ENCODE measurements around the gene MAPKAP1.

The MAPKAP1 gene

DNA sequence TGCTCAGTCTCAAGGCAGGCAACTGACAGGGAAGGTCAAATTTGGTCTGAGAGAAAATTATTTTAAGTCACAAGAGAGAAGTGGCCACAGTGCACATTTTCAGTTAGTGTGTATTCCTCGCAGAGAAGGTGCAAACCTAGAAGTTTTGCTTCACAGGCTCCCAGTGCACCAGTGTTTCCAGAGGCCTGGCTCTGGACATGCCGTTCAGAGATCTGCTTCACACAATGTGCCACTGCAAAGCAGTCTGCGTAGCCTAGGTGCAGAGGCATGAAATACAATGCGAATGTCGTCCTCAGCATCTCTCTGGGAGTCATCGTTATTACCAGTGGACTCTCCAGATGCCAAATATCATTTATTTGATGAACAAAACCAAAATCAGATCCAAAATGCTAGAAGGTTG is 147.8 kb downstream of the MAPKAP1 start:
- no peak for DNase-seq

DNA sequence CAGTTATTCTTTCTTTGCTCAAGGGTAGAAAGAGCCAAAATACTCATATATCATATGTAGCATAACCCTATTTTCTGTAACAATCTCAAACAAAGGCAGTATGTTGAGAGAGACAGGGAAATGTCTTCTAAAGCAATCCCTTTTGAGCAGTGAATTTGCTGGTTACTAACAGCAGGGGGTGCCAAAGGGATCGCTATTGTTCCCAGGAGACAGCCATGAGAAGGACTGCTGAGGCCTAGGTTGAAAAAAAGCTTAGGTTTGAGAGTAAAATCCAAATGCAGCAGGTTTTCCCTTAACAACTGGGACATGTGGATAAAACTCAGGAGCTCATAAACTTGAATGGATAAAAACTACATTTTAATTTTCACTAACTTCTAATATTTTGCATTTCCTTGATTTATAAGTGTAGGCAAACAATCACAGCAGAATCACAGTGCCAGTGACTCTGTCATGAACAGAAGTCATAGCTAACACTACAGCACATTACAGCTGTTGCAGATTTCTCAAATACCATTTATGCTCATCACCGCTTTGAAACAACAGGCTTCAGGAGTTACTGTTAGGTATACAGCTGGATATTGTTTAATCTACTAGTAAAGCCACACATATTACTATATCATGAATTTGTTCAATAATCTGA is 148.4 kb downstream of the MAPKAP1 start:
- peak; percentile 62 for DNase-seq

DNA sequence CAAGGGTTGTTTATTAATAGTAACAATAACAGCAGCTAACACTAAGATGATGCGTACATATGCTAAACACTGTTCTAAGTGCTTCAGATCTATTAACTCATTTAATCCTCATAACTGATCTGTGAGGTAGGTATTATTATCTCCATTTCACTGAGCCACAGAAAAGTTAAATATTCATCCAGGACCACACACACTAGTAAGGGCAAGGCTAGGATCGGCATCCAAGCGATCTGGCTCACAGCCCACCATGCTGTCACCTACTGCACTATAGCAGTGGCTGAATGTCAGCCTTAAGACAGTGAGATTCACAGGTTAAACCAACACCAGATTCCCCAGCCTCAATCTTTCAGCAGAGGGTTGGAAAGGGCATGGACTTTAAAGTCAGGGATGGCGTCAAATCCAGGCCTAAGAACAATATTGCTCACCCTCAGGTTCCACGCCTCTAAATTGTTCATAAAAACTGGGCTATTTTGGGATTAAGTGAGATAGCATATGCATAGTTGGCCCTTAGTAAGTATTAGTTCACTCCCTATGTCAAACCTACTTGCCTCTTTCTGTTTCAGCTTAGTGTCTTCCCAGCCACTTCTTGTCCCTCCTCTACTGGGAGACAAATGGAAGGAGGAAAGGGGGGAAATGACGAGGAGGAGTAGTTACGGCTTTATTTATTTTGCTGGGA is 150.8 kb downstream of the MAPKAP1 start:
- DNase-seq = no peak

DNA sequence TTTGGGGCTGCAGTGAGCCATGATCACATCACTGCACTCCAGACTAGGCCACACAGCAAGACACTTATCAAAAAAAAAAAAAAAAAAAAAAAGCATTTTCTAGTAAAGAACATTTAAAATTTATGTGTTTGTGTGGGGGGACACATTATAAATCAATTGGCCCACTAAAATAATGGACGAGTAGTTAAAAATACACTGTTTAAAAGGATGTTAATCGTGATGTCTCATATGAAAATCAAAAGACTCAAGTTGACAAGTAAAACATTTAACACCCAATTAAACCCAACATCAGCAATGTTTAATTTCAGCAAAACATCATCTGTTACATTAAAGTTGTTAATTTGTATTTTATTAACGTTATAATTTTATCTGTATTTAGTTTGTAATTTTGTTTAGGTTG is 152.3 kb downstream of the MAPKAP1 start:
- no peak for DNase-seq

DNA sequence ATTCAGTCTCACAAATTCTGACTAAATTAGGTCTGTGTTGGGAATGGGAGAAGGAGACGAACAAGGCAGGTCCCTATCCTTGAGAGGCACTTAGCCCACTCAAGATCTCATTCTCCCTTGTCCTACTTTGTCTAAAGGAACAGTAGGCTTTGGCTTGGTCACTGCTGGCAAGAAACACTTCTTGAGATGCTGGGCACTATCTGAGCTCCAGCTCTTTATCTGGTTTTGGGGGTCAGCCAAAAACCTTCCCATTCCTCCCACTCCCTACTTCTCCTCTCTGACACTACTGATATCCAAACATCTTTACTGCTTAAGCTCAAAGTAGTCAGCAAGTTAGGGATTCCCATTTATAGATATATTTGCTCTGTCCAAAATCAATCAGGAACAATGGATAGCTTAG is 155.2 kb downstream of the MAPKAP1 start:
- DNase-seq = no peak

DNA sequence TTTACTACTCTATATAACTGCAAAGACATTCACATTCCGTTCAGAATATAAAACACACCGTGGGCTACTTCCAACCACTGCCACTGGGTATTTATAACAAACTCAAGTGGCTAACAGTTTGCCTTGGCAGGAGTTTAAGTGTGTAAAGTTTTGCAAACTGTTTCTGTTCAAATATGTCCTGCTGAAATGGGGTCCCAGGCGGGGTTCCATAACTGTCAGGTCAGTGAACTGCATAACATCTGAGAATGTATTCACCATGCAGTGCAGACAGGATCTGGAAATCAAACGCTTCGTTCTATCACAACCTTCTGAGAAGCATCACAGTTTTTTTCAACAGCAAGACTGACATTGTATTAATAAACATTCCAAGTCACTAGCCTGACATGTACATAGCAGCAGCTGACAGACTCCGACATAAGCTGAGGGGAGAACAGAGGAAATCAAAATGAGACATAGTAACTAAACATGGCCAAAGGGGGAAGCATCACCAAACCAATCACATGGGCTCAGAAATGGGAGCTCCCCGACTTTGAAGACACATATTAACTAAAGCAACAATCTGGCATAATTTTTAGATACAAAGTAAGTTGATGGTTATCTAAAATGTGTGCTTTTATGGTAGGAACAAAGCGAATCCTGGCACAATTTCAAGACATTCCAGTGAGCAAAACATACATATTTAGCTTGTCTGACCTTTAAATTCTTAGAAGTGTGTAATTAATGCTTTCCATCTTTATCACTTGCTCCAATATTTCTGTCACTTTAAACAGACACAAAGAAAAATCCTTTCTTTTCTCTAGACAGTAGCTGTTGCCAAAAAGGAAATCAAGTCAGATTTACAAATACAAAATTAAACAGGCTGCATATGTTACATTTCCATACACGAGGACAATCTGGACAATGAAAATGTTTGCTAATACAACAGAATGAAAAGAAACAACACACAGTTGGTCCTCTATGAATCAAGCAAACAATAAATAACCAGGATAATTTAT is 156.8 kb downstream of the MAPKAP1 start:
- no peak for DNase-seq

DNA sequence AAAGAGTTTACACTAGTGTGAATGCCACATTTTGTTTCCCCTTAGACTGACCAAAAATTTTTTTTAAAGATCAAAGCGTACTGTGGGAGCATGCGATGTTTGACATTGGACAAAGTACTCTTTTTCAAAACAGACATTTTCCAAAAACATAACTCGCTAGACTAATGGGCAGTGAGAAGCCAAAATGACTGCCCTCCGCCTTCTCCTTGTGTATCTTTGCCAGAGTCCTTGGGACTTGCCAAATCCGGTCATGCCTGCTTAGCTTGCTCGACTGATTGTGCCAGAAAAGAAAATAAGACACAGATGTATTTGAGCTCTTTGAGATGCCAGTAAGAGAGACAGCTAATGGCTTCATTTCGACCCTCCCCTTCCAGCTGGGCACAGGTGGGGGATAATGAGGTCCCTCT is 157.5 kb downstream of the MAPKAP1 start:
- DNase-seq = peak; percentile 25

DNA sequence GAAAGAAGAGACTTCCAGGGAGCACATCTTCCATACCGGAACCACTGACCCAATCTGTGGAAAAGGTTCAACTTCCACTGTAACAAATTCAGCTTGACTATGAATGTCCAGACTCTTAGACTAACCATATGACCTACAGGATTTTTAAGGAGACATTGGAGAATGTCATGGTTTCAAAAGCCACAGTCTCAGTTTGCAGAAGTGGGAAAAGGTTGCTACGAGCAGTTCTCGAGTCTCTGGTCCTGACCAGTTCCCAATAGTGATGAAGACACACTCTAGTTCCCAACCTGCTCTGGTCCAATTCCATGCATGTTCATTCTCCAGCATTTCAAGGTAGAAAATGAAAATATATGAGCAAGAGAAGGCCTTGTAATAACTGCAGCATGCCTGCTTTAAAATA is 158.0 kb downstream of the MAPKAP1 start:
- no peak for DNase-seq

DNA sequence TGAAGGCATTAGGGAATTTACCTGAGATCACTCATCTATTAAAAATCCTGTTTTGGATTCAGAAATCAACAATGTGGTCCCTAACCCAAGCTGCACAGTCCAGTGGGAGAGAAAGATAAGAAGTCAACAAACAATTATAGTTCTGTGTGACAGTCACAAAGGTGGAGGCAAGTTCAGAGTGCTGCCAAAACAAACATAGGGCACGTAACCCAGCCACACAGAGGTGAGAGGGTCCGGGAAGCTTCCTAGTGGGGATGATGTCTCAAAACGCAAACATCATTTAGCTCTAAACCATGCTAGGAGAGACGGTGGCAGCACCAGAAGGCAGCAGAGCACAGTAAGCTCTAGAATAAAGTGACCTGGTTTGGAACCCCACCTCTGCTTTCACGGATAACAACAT is 158.9 kb downstream of the MAPKAP1 start:
- peak; percentile 67 for DNase-seq

DNA sequence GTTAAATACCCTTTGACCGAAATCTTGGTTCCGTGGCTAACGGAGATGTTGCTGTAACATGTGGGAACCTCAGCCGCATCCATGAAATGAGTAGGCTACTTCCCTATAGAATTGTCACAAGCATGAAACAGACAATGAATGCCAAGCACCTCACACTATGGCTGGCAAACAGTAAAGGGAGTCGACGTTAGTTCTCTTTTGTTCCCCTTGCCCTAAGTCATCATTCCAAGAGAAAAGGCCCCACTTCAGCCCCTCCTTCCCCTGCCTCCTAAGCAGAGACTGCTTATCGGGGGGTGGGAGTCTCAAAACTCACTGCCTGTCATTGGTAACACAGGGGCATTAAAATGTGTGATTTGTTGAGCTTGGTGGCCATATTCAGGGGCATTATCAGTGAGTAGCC is 159.6 kb downstream of the MAPKAP1 start:
- DNase-seq = no peak

DNA sequence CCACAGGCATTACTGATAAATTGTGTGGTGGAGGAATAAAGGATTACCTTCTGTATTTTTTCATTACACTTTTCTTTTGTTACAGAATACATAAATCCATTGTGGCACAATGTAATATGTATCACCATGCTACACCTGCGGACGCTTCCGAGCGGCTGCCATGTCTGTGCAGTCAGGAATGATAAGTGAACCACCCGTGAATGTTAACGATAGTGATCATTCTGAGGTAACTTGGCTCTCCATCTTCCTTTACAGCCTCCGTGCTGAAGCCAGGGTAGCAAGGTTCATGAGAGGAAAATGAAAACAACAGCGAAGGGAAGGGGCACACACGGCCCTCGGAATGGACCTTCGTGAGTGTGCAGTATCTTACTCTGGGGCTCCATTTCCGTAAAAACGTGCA is 161.2 kb downstream of the MAPKAP1 start:
- no peak for DNase-seq

DNA sequence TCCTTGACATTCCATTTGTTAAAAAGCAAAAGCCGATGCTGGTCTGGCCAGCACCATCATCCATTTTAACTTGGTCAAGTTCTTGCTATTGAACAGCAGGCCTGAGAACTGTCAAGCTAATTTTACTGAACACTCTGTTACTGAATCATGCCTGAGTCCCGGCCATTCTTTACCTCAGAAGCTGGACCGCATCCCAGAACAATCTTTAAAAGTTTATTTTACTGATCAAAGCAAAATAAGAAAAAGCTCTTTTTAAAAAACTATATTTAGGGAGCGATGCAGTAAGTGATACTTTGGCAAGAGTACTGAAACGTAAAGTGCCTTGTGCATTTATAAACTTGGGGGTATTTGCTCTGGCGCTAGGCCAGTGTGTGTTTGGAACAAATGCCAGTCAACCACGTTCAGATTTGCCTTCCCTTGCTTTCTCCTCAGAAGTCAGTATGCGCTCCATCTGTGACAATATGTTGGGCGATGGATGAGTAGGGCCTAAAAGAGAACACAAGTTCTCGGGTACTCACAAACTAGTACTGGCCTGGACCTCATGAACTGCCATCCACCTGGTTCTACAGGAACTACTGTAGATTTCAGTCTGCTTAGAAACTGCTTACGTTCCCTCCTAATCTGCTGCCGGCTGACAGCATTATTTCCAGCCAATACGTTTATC is 161.9 kb downstream of the MAPKAP1 start:
- no peak for DNase-seq

DNA sequence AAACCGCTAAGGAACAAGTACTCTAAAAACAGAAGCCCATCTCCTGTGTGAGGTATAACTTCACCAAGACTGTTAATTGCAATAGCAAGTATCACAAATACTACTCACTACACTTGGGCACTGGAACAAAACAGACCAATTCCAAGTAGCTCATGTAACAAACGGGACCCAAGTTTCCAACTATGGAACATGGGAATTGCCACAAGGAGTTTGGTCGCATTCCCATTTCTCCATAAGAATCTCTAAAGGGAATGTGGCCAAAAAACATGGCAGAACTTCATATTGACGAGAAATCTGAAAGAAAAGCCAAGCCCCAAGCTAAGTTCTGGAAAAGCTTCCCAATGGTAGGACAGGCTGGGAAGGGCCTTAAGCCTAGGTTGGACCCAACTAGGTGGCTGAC is 162.5 kb downstream of the MAPKAP1 start:
- DNase-seq = no peak

DNA sequence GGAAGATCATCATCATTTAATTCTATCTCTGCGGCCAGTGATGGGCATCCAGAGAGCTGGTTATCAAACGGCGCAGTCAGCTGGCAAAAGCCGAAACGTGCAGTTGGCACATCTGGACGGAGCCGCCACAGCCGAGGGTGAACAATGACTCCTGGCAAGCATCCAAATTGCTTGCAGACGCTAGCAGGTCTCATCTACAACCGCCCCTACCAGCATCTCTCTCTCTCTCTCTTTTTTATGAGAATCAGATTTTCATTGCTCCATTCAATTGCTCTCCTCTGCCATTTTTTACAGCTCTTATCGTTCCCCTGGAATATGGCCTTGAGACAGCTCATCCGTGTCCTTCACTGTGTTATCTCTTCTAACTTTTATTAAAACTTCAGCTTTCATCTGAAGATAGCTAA is 165.2 kb downstream of the MAPKAP1 start:
- peak; percentile 85 for DNase-seq

DNA sequence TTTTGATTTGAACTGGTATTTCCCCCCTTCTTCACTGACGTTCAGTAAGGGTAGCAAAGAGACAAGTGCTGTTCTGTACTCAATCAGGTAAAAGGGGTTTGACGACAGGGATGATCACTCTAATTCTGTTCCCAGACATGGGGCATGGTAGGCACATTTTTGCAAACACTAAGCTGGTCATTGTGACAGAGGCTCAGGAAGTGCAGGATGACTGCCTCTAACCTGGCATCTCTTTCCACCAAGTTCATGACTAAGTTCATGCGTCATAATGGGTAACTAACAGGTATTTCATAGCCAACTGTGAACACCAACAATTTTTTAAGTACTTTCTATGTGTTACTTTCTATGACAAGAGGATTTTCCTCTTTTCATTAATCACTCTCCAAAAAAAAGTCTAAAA is 166.5 kb downstream of the MAPKAP1 start:
- DNase-seq = no peak

DNA sequence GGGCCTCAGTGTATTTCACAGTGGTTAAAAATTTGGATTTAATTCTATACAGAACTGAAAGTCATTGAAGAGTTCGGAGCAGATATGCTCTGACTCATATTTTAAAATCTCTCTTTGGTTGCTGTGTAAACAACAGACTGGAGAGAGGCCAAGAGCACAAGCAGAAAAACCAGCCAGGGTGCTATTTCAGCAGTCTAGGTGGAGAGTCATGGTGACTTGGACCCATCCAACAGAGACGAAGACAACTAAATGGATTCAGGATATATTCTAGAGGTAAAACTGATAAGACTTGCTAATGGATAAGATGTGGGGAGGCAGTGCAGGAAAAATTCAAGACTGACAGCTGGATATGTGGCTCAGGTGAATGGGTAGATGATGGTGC is 168.9 kb downstream of the MAPKAP1 start:
- DNase-seq = peak; percentile 79

DNA sequence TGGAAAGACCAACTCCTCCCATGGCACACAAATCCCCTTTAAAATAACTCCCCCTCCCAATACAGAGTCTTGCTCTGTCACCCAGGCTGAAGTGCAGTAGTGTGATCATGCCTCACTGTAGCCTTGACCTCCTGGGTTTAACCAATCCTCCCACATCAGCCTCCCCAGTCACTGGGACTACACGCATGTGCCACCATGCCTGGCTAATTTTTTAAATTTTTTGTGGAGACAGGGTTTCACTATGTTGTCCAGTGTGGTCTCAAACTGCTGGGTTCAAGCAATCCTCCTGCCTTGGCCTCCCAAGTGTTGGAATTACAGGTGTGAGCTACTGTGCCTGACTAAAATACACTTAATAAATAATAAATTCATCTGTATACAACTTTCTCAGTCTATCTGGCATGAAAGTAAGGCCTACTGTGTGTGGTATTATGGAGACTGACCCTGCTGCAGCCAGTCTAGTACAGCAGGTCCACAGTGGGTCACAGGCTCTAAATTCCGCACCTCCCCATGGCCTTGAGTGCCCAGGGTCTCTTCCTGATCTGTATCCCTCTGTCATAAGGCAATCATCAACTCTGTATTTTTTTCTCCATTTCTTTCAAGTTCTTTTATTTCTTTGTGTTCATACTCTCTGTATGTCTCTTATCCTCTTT is 169.4 kb downstream of the MAPKAP1 start:
- no peak for DNase-seq

DNA sequence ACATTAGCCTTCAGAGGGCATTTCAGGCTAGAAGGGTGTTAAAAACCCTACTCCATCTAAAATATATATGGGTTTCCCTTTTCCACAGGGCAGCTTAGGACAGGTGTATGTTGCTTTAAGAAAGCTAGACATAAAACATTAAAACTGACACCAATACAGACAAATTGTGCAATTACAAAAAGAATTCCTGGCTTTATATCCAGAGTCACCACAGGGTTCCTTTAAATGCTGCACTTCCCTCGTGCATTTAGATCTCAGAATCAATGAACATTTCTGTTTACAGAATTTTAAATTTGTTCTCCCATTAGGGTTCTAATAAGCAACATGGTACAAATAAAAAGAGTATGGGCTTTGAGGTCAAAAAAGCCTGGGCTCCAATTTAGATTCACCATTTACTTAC is 170.2 kb downstream of the MAPKAP1 start:
- no peak for DNase-seq

DNA sequence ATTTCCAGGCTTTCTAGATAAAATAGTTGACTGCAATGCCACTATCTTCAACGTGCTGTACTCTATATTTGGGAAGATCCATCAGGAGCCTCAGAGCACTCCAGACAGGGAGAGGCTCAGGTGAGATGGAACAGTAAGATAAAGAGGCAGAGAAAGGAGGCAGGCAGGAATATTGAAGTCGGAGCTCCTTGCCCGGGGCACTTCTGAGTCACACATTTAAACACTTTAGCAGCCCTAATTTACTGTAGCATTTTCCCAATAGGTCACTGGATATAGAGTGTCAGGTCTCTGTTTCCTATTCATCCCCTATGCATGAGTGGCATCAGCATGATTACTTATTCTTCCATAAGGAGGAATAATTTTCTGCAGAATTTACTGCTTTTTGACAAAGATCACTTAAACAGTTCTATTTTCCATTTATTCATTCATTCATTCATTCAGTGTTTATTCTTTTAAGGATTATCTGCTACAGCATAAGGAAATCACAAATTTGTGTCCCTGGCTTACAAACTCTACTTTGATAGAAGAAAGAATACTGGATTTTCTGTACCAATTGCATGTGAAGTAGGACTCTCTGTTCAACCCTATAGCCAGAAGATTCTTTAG is 170.7 kb downstream of the MAPKAP1 start:
- no peak for DNase-seq

DNA sequence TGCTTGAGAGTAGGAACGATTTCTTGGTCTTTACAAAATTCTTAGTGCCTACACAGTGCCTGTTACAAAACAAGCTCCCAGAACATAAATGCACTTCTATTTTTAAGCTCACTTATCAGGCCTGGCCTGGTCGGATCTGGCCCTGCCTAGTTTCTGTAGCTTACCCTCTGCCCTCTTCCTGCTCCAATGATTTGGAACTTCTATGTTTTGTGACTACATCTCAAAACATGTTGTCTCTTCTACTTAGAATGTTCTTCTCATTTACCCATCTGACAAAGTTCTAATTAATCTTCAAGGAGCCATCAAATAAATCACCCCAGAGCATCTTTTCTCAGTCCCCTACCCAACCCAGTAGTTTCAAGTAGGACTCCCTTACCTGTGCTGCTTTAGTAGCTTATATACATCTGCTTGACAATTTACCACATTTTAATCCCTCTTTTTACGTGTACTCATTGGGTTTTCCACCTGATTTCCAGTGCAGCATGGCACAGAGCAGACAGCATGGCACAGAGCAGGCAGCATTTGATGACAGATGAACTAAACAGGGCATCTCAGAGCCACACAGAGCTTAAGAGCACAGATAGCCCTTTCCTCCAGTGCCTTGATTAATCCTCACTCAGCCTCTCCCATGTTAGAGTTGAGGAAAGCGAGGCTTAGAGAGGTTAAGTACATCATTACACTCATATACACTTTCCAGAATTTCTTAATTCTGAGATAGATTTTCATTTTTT is 171.9 kb downstream of the MAPKAP1 start:
- DNase-seq = no peak

DNA sequence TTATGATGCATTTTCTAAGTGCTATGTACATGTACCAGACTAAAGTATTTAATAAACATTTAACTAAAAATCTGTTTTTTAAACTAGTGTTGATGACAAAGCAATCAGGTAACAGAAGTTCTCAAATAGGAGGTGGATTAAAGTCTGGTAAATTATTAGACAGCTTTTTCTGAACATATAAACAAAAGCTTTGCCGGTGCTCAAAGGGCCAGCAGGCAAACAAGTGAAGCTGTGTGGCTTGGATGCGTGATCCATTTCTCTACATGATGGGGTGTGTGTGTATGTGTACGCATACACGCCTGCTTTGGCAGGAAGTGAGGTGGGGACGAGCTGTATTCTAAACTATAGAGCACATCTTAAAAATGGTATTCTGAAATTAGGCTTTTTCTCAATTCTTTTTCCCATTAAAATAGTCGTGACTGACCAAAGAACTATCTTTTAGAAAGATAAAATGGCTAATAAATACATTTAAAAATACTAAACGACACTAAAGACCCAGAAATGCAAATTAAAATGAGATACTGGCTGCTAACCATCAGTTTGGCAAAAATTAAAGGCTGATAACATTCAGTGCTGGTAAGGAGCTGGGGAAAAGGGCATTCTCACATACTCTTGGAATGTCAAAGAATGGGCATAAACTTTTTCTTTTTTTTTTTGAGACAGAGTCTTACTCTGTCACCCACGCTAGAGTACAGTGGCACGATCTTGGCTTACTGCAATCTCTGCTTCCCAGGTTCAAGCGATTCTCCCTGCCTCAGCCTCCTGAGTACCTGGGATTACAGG is 174.0 kb downstream of the MAPKAP1 start:
- no peak for DNase-seq

Data from NCI-H2029 treated with DMSO at 0.1 percent for 48 hours (cell line).